GM18508 (cell line): Measurements from ENCODE around the gene OR4E1.
"Not testable (repeated sequence)": the region's sequence is repeated elsewhere in the genome, so short reads cannot be mapped to it uniquely, and the experiment has no call there.

ENCODE experiments used
- ATAC-seq: cut with Tn5 transposase; IDR thresholded peaks from one replicate; pipeline ENCODE4 v1.9.1; 2021; ENCODE audit warnings: moderate number of reproducible peaks; ENCODE audit not compliant: insufficient read depth, unreplicated experiment

The OR4E1 gene

DNA sequence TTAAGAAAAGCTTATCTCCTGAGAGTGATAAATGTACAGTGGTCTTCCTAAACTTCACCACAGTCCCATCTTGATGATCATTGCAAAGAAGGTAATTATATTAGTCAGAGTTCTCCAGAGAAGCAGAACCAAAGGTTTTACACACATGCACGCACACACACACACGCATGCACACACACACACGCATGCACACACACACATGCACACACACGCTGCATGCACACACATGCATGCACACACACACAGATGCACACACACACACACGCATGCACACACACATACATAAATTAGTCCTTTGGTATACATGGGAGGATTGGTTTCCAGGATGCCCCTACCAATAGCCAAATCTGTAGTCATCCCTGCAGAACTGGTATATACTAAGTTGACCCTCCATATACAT lies 19.4 kb downstream of the OR4E1 start:
- no peak for ATAC-seq

DNA sequence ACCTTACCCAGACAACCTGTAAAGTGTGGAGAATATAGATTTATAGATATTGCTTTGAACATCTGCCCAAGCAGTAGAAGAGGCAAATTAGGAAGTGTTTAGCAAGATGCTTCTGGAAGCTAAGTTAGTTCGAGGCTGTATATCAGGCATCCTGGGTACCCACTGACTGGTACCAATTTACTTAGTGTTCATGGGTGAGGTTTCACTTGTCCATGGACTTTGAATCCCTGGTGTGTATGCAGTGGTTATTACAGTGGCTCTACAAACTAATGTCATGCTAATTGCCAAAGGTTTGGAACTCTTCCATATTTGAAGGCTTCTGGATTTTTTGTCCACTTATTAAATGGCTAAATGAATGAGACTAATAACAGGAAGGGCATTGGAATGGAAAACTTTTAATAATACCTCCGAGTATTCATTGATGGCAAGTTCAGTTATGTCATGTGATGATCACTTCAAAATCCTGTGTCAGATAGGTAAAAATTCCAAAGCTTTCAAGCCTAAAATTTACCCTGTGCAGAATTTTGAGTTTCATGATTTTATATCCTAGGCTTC lies 20.2 kb downstream of the OR4E1 start, which contains the start of gene OR4E2:
Gene OR4E2 (plus strand): TSS at position 505 of the 555 bp plus-strand sequence. CDS start 11,248 bp downstream, outside the sequence.
- ATAC-seq, result no peak

DNA sequence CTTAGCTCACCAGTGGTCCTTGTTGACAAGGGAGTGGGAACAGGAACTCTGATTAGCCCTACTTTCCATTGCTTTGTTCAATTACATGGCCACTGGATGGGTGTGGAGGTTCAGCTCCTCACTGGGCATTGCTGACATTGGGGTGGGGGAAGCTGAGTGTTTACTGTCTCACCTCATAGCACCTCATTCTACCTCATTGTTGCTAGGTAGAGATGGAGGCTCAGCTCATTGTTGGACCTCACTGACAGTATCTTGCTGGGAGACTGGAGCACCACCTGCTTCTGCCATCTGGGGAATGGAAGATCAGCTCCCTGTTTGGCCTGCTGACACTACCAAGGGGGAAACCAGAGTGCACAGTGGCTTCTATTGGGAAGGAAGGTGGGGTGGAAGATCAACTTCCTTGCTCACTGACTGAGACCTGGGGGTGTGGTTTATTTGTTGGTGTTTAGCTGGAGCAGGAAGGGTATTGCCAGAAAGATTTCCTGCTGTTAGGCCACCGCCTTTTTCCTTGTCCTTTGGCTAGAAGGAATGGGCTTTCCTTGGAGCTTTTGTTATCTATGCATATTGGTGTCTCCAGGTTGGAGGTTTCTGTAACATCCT lies 21.3 kb downstream of the OR4E1 start:
- no peak for ATAC-seq

DNA sequence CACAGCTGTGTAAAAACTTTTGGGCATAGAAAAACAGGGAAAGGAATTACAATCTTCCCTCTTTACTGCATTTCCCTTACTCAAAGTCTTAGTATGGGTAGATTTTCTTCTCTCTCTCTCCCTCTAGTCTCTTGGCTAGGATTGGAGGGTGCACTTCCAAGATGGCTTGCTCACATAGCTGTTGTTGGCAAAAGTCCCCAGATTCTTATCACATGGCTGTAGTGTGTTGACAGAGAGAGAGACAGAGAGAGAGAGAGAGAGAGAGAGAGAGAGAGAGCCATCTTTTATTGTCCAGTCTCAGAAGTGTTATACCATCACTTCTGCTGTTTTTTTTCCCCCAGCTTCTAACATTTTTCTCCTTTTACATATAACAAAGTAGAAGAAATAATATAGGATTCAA lies 26.2 kb downstream of the OR4E1 start:
- no peak for ATAC-seq

DNA sequence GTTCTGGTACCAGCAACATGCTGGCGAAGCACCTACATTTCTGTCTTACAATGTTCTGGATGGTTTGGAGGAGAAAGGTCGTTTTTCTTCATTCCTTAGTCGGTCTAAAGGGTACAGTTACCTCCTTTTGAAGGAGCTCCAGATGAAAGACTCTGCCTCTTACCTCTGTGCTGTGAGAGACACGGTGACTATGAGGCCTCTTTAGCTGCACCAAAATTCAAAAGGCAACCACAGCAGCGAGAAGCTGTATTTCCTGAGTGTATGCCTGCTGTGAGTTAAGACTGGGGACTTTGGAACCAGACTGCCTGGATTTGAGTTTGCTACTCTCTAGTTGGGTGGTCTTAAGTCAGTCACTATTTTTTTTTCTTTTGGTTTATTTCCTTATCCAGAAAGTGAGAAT lies 30.2 kb downstream of the OR4E1 start:
- no peak for ATAC-seq

DNA sequence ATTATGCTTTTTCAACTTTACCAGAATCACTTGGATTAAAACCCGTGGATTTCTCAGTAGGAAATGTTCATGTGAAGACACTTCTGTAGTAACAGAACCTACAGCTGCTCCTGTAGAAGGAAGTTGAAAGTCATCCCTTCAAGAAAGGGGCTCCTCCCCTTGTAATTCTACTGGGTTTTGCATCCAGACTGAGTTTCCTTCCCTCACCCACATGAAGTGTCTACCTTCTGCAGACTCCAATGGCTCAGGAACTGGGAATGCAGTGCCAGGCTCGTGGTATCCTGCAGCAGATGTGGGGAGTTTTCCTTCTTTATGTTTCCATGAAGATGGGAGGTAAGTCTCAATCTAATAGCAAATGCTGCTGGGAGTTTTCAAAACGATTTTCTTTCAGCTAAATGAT lies 30.9 kb downstream of the OR4E1 start:
- no peak for ATAC-seq

DNA sequence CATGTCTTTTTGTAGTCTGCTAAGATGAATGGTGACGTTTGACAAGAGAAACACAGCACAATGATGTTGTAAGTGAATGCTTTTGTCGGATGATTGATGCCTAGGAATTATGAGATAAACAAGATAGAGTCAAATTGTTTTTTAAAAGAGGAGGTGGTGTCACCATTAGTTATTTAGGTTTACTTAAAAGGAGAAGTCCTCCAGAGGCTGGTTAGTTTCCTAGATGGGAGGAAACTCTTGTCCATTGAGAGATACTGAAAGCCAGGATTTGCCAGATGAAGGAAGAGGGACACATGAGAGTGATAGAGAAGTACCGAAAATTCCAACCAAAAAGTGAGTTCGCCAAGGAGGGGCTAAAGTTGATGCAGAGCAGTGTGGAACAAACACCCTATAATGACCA lies 38.8 kb downstream of the OR4E1 start, which contains the start of gene OR10G2:
Gene OR10G2 (minus strand): TSS at position 101 of the 400 bp plus-strand sequence. CDS start 98 bp downstream, at position 3.
- ATAC-seq, result no peak

DNA sequence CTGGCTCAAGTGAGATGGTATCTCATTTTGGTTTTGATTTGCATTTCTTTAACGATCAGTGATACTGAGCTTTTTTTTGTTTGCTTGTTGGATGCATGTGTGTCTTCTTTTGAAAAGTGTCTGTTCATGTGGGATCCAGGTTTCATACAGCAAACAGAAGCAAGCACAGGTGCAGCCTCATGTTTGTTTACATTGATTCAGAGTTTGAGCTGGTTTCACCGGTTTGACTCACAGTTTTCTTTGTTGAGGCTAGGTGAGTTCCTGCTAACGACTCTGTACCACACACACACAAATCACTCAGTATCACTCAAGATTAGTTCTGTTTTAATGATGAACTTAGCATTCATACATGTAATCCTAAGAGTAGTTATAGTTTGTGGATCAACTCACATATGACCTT lies 42.5 kb downstream of the OR4E1 start:
- no peak for ATAC-seq

DNA sequence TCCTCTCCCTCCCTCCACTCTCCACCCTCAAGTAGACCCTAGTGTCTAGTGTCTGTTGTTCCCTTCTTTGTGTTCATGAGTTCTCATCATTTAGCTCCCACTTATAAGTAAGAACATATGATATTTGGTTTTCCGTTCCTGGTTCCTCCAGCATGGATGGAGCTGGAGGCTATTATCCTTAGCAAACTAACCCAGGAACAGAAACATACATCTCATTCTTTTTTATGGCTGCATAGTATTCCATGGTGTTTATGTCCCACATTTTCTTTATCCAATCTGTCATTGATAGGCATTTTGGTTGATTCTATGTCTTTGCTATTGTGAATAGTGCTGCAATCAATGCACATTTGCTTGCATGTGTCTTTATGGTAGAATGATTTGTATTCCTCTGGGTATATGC lies 43.1 kb downstream of the OR4E1 start:
- not testable (repeated sequence) for ATAC-seq

DNA sequence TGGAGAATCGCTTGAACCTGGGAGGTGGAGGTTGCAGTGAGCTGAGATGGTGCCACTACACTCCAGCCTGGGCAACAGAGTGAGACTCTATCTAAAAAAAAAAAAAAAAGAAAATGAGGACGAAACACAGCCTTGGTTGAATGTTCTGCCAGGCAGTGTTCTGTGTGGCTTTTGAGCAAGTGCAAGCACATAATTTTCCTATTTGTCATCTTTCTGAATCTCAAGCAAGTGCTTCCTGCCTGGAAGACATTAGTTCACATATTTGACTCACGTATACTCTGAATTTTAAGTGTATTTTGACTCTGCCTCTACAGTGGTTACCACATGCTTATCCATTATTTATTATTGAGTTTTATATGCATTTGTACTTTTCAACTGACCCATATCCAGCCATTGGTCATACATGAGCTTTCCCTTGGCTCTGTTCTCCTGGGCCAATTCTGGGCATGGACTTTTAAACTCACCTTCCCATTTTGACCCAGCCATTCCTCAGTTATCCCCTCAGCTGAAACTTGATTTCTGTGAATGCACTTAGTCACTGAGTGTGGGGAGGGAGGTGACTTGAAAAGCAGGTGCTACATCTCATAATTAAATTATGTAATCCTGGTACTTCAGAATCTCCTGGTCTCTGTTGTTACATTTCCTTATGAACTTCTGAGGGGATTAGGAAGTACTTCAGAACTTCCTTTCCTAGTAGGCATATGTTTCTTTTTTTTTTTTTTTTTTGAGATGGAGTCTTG lies 47.0 kb downstream of the OR4E1 start:
- no peak for ATAC-seq
